Mesendoderm (in vitro differentiated cells): ENCODE measurements around the gene CSTPP1.

Experiments
- DNase-seq: peaks from one replicate; pipeline ENCODE4 v3.0.0; 2013
- H2AK5ac ChIP-seq: 2 replicates; pipeline ENCODE4 v1.6.1; 2013; ENCODE audit warnings: low read length, inconsistent platforms
- H2BK120ac ChIP-seq: 2 replicates; pipeline ENCODE4 v1.6.1; 2013; ENCODE audit warnings: low read depth, mild to moderate bottlenecking, low read length, moderate library complexity, mixed read lengths
- H2BK15ac ChIP-seq: replicated peaks from 2 replicates; pipeline ENCODE4 v1.6.1; 2013; ENCODE audit warnings: low read depth, mild to moderate bottlenecking, moderate library complexity
- H2BK5ac ChIP-seq: 2 replicates; pipeline ENCODE4 v1.6.1; 2013; ENCODE audit warnings: low read length, inconsistent platforms
- H3K18ac ChIP-seq: 2 replicates; pipeline ENCODE4 v1.6.1; 2013; ENCODE audit warnings: mild to moderate bottlenecking, low read length, mixed read lengths
- H3K23ac ChIP-seq: one replicate; pipeline ENCODE4 v1.6.1; 2013; ENCODE audit warnings: low read length
- H3K27ac ChIP-seq: 2 replicates; pipeline ENCODE4 v1.5.1; 2013; ENCODE audit warnings: low read depth, mild to moderate bottlenecking, inconsistent platforms, low read length, moderate library complexity
- H3K27me3 ChIP-seq: 2 replicates; pipeline ENCODE4 v1.6.1; 2013; ENCODE audit warnings: low read length, control low read depth, mild to moderate bottlenecking, inconsistent platforms; ENCODE audit not compliant: insufficient read depth, poor library complexity
- H3K36me3 ChIP-seq: 2 replicates; pipeline ENCODE4 v1.6.1; 2013; ENCODE audit warnings: low read length, inconsistent platforms; ENCODE audit not compliant: control insufficient read depth, insufficient read depth
- H3K4ac ChIP-seq: one replicate; pipeline ENCODE4 v1.6.1; 2013; ENCODE audit warnings: low read depth, mild to moderate bottlenecking, low read length, moderate library complexity
- H3K4me1 ChIP-seq: 2 replicates; pipeline ENCODE4 v1.6.1; 2013; ENCODE audit warnings: low read depth, low read length, inconsistent platforms; ENCODE audit not compliant: control insufficient read depth
- H3K4me2 ChIP-seq: 2 replicates; pipeline ENCODE4 v1.6.1; 2013; ENCODE audit warnings: low read length
- H3K4me3 ChIP-seq: 2 replicates; pipeline ENCODE4 v1.5.1; 2013; ENCODE audit warnings: mild to moderate bottlenecking, low read length
- H3K56ac ChIP-seq: one replicate; pipeline ENCODE4 v1.6.1; 2013; ENCODE audit warnings: low read length
- H3K79me1 ChIP-seq: 2 replicates; pipeline ENCODE4 v1.6.1; 2013; ENCODE audit warnings: low read length, inconsistent platforms
- H3K79me2 ChIP-seq: 2 replicates; pipeline ENCODE4 v1.6.1; 2013; ENCODE audit warnings: mild to moderate bottlenecking, low read length; ENCODE audit not compliant: control insufficient read depth, insufficient read depth
- H3K9ac ChIP-seq: 2 replicates; pipeline ENCODE4 v1.6.1; 2013; ENCODE audit warnings: low read length, inconsistent platforms
- H4K5ac ChIP-seq: one replicate; pipeline ENCODE4 v1.6.1; 2013; ENCODE audit warnings: low read length
- H4K8ac ChIP-seq: one replicate; pipeline ENCODE4 v1.6.1; 2013; ENCODE audit warnings: low read depth, mild to moderate bottlenecking, control low read depth, low read length, moderate library complexity
- WGBS: extraction: QIAGEN DNeasy Blood & Tissue Kit; methylation state at CpG from one replicate; pipeline ENCODE4 v1.1.7; 2013; ENCODE audit warnings: low lambda C conversion rate, missing lambda C conversion rate; ENCODE audit not compliant: insufficient coverage; ENCODE audit errors: extremely low coverage; 5-methylcytosine and 5-hydroxymethylcytosine counted together

The CSTPP1 gene

DNA sequence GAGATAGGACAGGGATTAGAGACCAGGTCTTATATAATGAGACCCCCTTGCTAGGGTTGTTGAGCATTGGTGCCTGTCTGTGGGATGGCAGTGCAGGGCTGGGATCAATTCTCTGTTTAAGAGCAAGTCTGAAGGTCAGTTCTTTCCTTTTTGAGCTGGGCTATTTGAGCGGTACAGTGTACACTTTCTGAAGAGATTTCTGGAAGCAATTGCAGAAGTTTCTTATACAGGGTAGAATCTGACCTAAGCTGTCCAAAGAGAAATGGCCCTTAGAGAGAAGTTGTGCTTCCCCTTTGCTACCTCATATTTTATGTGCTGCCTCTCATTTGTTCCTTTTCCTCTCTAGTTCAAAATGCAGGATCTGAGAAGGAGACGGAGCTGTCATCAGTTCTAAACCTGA, 35.8 kb downstream of the CSTPP1 start:
- Histone ChIP-seq H3K4ac (no peak overlapping the region), H3K23ac (no peak overlapping the region), H2BK120ac (no peak overlapping the region), H3K18ac (no peak overlapping the region), H3K27ac (no peak overlapping the region), H3K4me2 (no peak overlapping the region), H3K4me3 (no peak overlapping the region), H3K36me3 (no peaks in the 10 kb centered on the region), H3K9ac (no peak overlapping the region), H3K4me1 (peaks cover 2% of the 10 kb centered on the region), H3K79me2 (no peaks in the 10 kb centered on the region), H3K79me1 (no peaks in the 10 kb centered on the region), H3K56ac (no peak overlapping the region), H4K8ac (no peak overlapping the region), H4K5ac (no peak overlapping the region), H2BK5ac (no peak overlapping the region), H2BK15ac (no peak overlapping the region), H2AK5ac (no peak overlapping the region), H3K27me3 (no peaks in the 10 kb centered on the region)
- no CpG with 5 or more reads among the region's 2 CpGs for WGBS
- DNase-seq, result no peak

DNA sequence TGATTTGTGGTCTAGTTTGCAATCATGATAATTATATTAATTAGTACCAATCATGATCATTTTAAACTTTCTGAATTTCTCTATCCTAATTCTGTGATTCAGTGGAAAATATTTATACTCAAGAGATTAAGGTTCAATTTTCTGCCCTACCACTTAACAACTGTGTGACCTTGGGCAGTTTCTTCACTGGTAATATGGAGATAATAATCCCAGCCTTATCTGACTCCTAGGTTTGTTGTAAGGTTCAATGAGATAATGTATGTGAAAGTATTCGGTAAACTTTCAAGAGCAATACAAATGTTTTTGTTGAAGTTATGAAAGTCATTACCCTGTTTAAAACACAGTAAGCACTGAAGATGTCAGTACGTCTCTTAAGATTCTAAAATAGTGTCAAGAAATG, 36.3 kb downstream of the CSTPP1 start:
- H3K9ac ChIP-seq, result no peak overlapping the region
- no peak overlapping the region for H2BK120ac ChIP-seq
- H3K23ac ChIP-seq, result no peak overlapping the region
- H4K5ac ChIP-seq, result no peak overlapping the region
- H3K18ac ChIP-seq, result no peak overlapping the region
- no peak overlapping the region for H3K27ac ChIP-seq
- no peaks in the 10 kb centered on the region for H3K79me2 ChIP-seq
- no peak overlapping the region for H2BK15ac ChIP-seq
- no peak overlapping the region for H2BK5ac ChIP-seq
- H3K56ac ChIP-seq, result no peak overlapping the region
- no peak overlapping the region for H3K4me2 ChIP-seq
- H3K4me1 ChIP-seq, result peaks cover 4% of the 10 kb centered on the region
- H3K4me3 ChIP-seq, result no peak overlapping the region
- H3K36me3 ChIP-seq, result no peaks in the 10 kb centered on the region
- H3K4ac ChIP-seq, result no peak overlapping the region
- DNase-seq, result no peak
- no peaks in the 10 kb centered on the region for H3K79me1 ChIP-seq
- H4K8ac ChIP-seq, result no peak overlapping the region
- WGBS, result no CpG with 5 or more reads among the region's 2 CpGs
- no peaks in the 10 kb centered on the region for H3K27me3 ChIP-seq
- no peak overlapping the region for H2AK5ac ChIP-seq

DNA sequence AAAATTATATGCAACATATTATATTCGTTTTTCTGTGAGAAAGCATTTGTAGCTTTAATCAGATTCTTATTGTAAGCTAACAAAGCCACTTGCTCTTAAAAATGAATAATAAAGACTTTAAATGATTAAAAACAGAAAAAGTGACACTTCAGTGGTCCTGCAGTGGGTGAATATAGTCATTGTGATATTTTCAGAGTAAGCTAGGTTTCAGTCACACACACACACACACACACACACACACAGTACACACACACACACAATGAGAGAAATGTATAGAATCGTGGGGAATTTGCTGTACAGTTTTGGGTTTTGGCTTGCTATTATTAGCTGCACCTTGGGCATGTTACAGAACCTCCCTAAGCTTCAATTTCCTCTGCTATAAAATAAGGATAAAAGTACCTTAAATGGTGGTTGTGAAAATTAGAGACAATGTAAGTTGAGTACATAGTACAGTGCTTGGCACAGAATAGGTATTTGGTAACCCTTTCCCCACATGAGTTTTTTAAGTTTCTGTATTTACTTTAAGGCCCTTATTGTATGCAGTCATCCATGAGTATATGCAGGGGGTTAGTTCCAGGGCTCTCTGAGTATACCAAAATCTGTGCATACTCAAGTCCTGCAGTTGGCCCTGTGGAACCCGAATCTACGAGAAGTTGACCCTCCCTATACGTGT, 39.8 kb downstream of the CSTPP1 start:
- DNase-seq, result no peak
- Histone ChIP-seq H3K9ac (no peak overlapping the region), H3K4me3 (no peak overlapping the region), H2BK5ac (no peak overlapping the region), H2BK15ac (no peak overlapping the region), H3K18ac (no peak overlapping the region), H3K79me1 (no peaks in the 10 kb centered on the region), H4K5ac (no peak overlapping the region), H3K4me1 (peaks cover 4% of the 10 kb centered on the region), H3K79me2 (no peaks in the 10 kb centered on the region), H3K27me3 (no peaks in the 10 kb centered on the region), H3K23ac (no peak overlapping the region), H3K4ac (no peak overlapping the region), H4K8ac (no peak overlapping the region), H3K36me3 (no peaks in the 10 kb centered on the region), H2AK5ac (no peak overlapping the region), H3K27ac (no peak overlapping the region), H3K56ac (no peak overlapping the region), H2BK120ac (no peak overlapping the region), H3K4me2 (no peak overlapping the region)
- no CpG with 5 or more reads among the region's 5 CpGs for WGBS

DNA sequence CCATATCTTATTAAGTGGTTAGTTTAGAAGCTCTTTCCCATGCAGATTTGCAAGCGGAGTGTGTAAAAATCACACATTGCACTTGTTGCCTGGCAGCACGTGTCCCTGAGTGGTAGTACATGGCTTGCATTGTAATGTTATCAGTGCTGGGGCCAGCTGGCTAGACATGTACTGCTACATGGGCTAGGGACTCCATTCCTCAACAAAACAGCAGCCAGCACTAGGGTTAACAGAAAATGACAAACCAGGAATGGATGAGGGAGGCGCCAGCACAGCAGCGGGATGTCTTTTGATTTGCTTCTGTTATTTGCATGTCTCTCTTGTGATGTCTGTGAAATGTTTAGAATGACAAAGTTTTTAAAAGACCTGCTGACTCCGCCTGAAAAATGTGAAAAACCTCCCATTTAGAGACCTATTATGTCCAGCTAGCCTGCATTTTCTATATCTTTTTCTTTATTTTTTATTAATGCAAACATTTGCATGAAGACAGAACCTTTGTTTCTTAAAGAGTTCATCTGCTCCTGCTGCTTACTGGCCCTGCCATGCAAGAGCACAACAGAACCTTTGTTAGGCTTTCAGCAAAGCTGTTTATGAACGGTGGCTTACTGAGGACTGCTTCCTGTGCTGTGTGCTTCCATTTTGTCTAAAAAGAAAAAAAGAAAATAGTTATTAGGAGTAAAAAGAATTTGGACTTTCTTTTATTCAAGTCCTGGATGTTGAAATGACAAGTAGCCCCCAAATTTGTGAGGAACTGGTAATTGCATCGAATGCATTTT, 40.7 kb downstream of the CSTPP1 start:
- Histone ChIP-seq H3K36me3 (no peaks in the 10 kb centered on the region), H3K79me1 (no peaks in the 10 kb centered on the region), H3K27ac (no peak overlapping the region), H3K18ac (no peak overlapping the region), H3K4me2 (no peak overlapping the region), H4K5ac (no peak overlapping the region), H2BK15ac (peak overlapping the region; percentile 25), H3K4me3 (no peak overlapping the region), H3K23ac (no peak overlapping the region), H2AK5ac (no peak overlapping the region), H3K9ac (no peak overlapping the region), H2BK120ac (no peak overlapping the region), H3K4ac (no peak overlapping the region), H2BK5ac (no peak overlapping the region), H3K79me2 (no peaks in the 10 kb centered on the region), H4K8ac (no peak overlapping the region), H3K56ac (no peak overlapping the region), H3K27me3 (no peaks in the 10 kb centered on the region), H3K4me1 (peaks cover 4% of the 10 kb centered on the region)
- no CpG with 5 or more reads among the region's 7 CpGs for whole genome bisulfite sequencing
- DNase-seq, result peak; percentile 81

DNA sequence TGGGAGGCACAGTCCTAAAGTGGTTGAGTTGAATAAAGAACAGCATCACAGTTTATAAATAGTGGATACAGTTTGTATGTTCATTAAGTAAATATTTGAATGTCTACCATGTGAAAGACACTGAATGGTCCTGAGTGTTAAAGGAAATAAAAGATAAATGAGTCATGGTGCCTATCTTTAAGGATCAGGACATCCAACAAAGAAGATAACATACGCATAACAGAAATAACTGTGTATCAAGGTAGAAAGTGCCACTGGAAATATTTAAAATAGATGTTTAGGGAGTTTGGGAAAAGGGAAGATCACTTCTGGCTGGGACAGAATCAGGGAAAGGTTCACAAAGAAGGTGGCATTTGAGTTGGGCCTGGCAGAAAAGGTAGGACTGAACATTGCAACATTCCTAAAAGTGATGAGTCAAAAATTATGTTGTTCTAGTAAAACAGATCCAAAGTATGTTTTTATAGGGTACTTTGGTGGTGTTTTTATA, 41.5 kb downstream of the CSTPP1 start:
- H3K79me2 ChIP-seq, result no peaks in the 10 kb centered on the region
- no peak overlapping the region for H2BK120ac ChIP-seq
- H2BK15ac ChIP-seq, result peak overlapping the region; percentile 25
- H3K9ac ChIP-seq, result no peak overlapping the region
- no peak overlapping the region for H3K27ac ChIP-seq
- peaks cover 4% of the 10 kb centered on the region for H3K4me1 ChIP-seq
- no peaks in the 10 kb centered on the region for H3K79me1 ChIP-seq
- H4K5ac ChIP-seq, result no peak overlapping the region
- H3K4me3 ChIP-seq, result no peak overlapping the region
- no peak overlapping the region for H2AK5ac ChIP-seq
- no peak overlapping the region for H2BK5ac ChIP-seq
- no peak overlapping the region for H3K23ac ChIP-seq
- no peak overlapping the region for H3K56ac ChIP-seq
- H4K8ac ChIP-seq, result no peak overlapping the region
- H3K4ac ChIP-seq, result no peak overlapping the region
- H3K36me3 ChIP-seq, result no peaks in the 10 kb centered on the region
- no peak overlapping the region for H3K18ac ChIP-seq
- DNase-seq, result peak; percentile 16
- H3K4me2 ChIP-seq, result no peak overlapping the region
- WGBS, result no CpG with 5 or more reads among the region's 1 CpG
- no peaks in the 10 kb centered on the region for H3K27me3 ChIP-seq
